Heart left ventricle (tissue), 16 donors: ENCODE results near the gene CENPX. TPM values are rescaled to one million over a fixed set of nuclear protein-coding genes. Genes with fewer than 3 reads are reported as not detected.

Experiments used
- ATAC-seq, 4 donors: fragments of 200-7000 bp; cut with Tn5 transposase; one replicate each; pipeline ENCODE4 v1.9.1; 2020 to 2022; ENCODE audit warnings: moderate library complexity in 4 of 4, mild to moderate bottlenecking in 3 of 4, moderate number of reproducible peaks in 1 of 4
- DNase-seq, 5 donors: peaks; one replicate each; pipeline ENCODE4 v3.0.0-alpha.2; 2020
- H3K27ac ChIP-seq, 12 donors: fragments of 200-600 bp; sonication (generic) in 4 of 12; one replicate each; pipeline versions ENCODE4 v1.5.0 to v1.8.0; 2016 to 2022; ENCODE audit warnings: mild to moderate bottlenecking in 2 of 12
- H3K27me3 ChIP-seq, 9 donors: fragments of 200-600 bp; sonication (generic) in 2 of 9; one replicate each; pipeline versions ENCODE4 v1.5.1 to v1.8.0; 2016 to 2022; ENCODE audit warnings: mild to moderate bottlenecking in 3 of 9
- H3K36me3 ChIP-seq, 9 donors: fragments of 200-600 bp; sonication (generic) in 2 of 9; one replicate each; pipeline versions ENCODE4 v1.5.0 to v1.8.0; 2018 to 2022; ENCODE audit warnings: mild to moderate bottlenecking in 2 of 9
- H3K4me1 ChIP-seq, 12 donors: fragments of 200-600 bp; sonication (generic) in 4 of 12; one replicate each; pipeline versions ENCODE4 v1.5.0 to v1.8.0; 2016 to 2022; ENCODE audit warnings: mild to moderate bottlenecking in 3 of 12
- H3K4me3 ChIP-seq, 12 donors: fragments of 200-600 bp; sonication (generic) in 4 of 12; one replicate each; pipeline versions ENCODE4 v1.5.0 to v1.8.0; 2017 to 2022; ENCODE audit warnings: mild to moderate bottlenecking in 9 of 12, moderate library complexity in 4 of 12
- H3K9me3 ChIP-seq, 12 donors: fragments of 200-600 bp; sonication (generic) in 4 of 12; one replicate each; pipeline versions ENCODE4 v1.5.0 to v1.8.0; 2016 to 2022; ENCODE audit warnings: mild to moderate bottlenecking in 1 of 12
- CTCF ChIP-seq, 12 donors: fragments of 200-600 bp; sonication (generic) in 4 of 12; IDR thresholded peaks; one replicate each; pipeline versions ENCODE4 v1.5.0 to v1.8.0; 2018 to 2022; ENCODE audit warnings: antibody characterized with exemption in 12 of 12, mild to moderate bottlenecking in 5 of 12
- POLR2A ChIP-seq, 2 donors: fragments of 450-650 bp; IDR thresholded peaks; one replicate each; pipeline ENCODE4 v1.6.1; 2017; ENCODE audit warnings: antibody characterized with exemption in 2 of 2, mild to moderate bottlenecking in 2 of 2, moderate library complexity in 2 of 2
- WGBS, 4 donors: extraction: QIAGEN DNeasy Blood & Tissue Kit in 2 of 4; methylation state at CpG; one replicate each; pipeline versions ENCODE4 v1.1.5 to v1.1.7; 2013 to 2018; 5-methylcytosine and 5-hydroxymethylcytosine counted together
- intact Hi-C, 10 donors: fragments of 100-400 bp; cut with DNase I; formaldehyde crosslinking; loops; one replicate each; pipeline versions ENCODE4 v1.11.1 to v1.14.2; 2022
- polyA plus RNA-seq, 2 donors: library from polyadenylated mRNA; stranded (reverse); fragments of 200-250 nt; gene quantifications; one replicate each; pipeline ENCODE4 v1.2.3, GENCODE V29; 2013
- total RNA-seq, 9 donors: library from RNA; depleted of rRNA in 2 of 9; stranded (reverse); fragments of >200 nt in 2 of 9; fragmentation: NEBNext Ultra II Directional in 3 of 9; extraction: Animal tissue kit (Norgen Biotek cat#: 25700) in 3 of 9; gene quantifications; one replicate each; pipeline versions ENCODE4 v1.1.0 to v1.2.4, GENCODE V29; 2016 to 2023
- donor health status: ischemic (EF 13 %, LVEDD 7.1; RV severe dilation, severe dysfunction).
- donor health status: healthy with polysubstance abuse.
- donor health status: DM: no; HTN: yes; CAD: no.
- donor health status: DM: no; HTN: no; CAD: no.
- donor health status: ischemic (EF 25% LVEDD 6.9; RV normal size, moderate dysfunction).
- donor health status: ischemic (EF 25% LVEDD 5.7; RV mildly dilated, moderate dysfunction).
- donor health status: healthy.
- donor health status: DM: yes; HTN: yes; CAD: no.
- donor health status: ischemic (EF 35%, LVEDD 5.7; RV mildly dilated, moderate dysfunction).
- donor health status: nonischemic (EF 11% LVEDD 7.7; RV severe dilation, severe dysfunction).
- donor health status: DM: yes; HTN: yes; CAD: no.
- donor health status: PGD.
- donor health status: ischemic (EF 29% LVEDD 5.4; RV normal size, mild dysfunction).
- donor health status: nonischemic (EF 23%, LVEDD 6.1; RV moderate dilation, normal function).

The CENPX gene
- total and polyA plus RNA-seq, 11 donors: 16.8 to 126 (median 29.2) TPM

DNA sequence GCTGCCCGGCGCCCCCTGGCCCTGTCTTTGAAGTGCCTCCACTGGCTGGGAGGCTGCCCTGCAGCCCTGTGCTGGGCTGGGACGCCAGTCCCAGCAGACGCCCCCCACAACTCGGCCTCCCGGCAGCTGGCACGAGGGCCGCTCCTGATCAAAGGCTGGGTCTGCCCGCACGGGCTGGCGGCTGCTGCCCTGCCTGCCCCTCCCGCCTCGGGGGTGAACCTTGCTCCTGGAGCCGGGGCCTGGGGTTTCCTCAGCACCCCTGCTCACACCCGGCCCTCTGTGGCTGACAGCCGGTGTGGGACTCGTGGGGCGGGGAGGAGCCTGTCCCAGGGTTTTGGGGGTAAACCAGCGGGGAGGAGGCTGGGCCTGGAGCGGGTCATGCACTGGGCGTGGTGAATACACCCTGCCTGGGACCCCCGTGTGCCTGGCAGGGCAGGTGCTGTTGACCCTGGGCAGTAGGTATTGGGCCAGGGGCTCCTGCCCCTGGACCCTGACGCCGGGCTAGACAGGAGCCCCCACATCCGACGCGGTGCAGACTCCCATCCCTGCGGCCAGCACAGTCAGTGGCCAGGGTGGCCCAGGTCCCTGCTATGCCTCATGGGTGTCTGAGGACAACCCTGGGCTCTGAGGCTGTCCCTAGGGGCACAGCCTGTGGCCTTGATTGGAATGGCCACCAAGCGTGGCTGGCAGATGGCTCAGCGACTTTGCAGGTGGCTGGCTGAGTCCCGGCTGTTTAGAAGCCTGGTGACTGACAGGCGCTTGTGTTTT, 21.7 kb downstream of the CENPX start:
- Histone ChIP-seq H3K27ac (no peak overlapping the region), H3K4me1 (peaks cover 0 to 21% (median 11%) of the 10 kb centered on the region in 12 donors), H3K36me3 (peaks cover 0 to 9% (median 0%) of the 10 kb centered on the region in 9 donors), H3K27me3 (no peaks in the 10 kb centered on the region), H3K4me3 (no peak overlapping the region), H3K9me3 (no peaks in the 10 kb centered on the region)
- intact Hi-C loops: no loop called here
- ATAC-seq (no peak), DNase-seq (no peak)
- TF ChIP-seq POLR2A (IDR thresholded peaks at IDR 0.05) (no peak), CTCF (IDR thresholded peaks at IDR 0.05) (no peak)
- WGBS, 4 donors: 89 to 92% (median 91%) methylated on average over 6 to 32 of the region's 32 CpGs

- Histone ChIP-seq H3K9me3 (no peaks in the 10 kb centered on the region), H3K4me1 (peaks cover 0 to 21% (median 9%) of the 10 kb centered on the region in 12 donors), H3K4me3 (no peak overlapping the region), H3K36me3 (peaks cover 0 to 15% (median under 1%) of the 10 kb centered on the region in 9 donors), H3K27ac (no peak overlapping the region), H3K27me3 (no peaks in the 10 kb centered on the region)
- 87 to 91% (median 90%) methylated on average over 29 to 36 of the region's 36 CpGs for WGBS, 4 donors
- no peak for DNase-seq
- ATAC-seq: no peak
- intact Hi-C loops: no loop called here
- no peak for TF ChIP-seq POLR2A (IDR thresholded peaks at IDR 0.05)
- TF ChIP-seq CTCF (IDR thresholded peaks at IDR 0.05): no peak
Measured at GRCh38 chr17:81999976-82000802, 22.5 kb downstream of the CENPX start.

DNA sequence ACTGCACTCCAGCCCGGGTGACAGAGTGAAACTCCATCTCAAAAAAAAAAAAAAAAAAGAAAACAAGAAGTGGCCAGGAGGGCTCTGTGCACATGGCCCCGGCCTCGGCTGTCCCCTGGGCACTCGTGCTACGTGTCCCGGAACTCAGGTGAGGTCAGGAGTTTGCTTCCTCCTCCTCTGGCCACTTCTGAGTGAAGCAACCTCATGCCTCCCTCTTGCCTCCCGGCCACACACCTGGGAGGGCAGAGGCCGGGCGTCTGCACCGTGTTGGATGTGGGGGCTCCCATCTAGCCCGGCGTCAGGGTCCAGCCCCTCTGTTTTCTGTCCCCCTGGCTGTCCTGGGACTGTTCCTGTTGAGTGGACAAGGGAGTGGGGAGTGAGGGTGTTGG, 23.1 kb downstream of the CENPX start:
- no peak overlapping the region for H3K4me3 ChIP-seq
- peaks cover 0 to 21% (median 9%) of the 10 kb centered on the region in 12 donors for H3K4me1 ChIP-seq
- no peak for TF ChIP-seq POLR2A (IDR thresholded peaks at IDR 0.05)
- TF ChIP-seq CTCF (IDR thresholded peaks at IDR 0.05): no peak
- ATAC-seq (no peak), DNase-seq (no peak)
- H3K36me3 ChIP-seq: peaks cover 0 to 15% (median 6%) of the 10 kb centered on the region in 9 donors
- no peaks in the 10 kb centered on the region for H3K9me3 ChIP-seq
- intact Hi-C loops: no loop called here
- WGBS, 4 donors: 90 to 93% (median 93%) methylated on average over 10 to 12 of the region's 12 CpGs
- no peaks in the 10 kb centered on the region for H3K27me3 ChIP-seq
- no peak overlapping the region for H3K27ac ChIP-seq
